Measurements from ENCODE around the gene LPIN3.

Gene LPIN3

DNA sequence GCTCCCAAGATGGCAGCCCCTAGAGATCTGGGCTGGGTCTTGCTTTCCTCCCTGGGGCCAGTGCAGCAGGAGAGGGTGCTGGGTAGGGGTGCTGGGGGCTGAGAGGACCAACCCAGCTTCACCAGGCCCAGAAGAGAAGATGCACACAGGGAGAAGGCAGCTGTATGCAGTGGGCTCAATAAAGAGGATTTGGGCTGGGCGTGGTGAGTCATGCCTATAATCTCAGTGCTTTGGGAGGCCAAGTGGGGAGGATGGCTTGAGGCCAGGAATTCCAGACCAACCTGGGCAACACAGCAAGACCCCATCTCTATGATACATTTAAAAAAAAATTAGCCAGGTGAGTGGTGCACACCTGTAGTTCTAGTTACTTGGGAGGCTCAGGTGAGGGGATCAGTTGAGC lies 51.7 kb downstream of the LPIN3 start:
- DNase-seq (ENCODE audit: low read depth in 3 of 3, low spot score in 1 of 3): no peak

DNA sequence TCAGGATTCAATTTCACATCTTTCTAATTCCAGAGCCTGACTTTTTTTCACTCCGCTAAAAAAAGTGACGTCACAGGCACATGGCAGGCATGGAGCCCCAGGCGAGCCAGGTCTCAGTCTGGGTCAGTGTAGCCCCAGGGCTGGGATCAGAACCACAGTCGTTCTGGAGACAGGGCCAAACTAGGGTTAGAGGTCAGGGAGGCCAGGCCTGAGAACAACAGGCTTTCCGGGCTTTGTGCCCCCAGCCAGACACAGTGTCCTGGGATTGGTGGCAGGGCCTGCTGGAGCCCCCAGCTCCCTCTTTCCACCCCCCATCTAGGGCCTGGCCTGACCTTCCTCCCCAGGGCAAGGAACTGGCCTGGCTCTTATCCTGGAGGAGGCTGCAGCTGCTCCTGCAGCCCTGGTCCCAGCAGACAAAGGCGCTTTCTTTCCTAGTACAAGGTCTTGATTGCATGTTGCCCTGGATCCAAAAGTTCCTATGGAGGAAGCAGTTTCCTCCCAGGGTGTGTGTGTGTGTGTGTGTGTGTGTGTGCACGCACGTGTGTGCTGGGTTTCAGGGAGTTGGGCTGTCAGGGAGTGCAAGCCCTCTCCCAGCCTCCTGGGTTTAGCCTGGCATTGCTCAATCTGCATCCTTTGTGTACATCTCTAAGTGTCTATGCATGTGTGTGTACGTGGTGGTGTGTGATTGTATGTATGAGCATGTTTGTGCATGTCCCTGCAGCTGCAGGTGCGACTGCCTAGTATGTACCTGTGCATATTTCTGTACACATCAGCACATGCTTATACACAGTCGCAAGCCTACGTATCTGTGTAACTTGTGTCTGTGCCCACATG lies 52.5 kb downstream of the LPIN3 start:
- no peak for DNase-seq (ENCODE audit: low read depth in 3 of 3, low spot score in 1 of 3)

DNA sequence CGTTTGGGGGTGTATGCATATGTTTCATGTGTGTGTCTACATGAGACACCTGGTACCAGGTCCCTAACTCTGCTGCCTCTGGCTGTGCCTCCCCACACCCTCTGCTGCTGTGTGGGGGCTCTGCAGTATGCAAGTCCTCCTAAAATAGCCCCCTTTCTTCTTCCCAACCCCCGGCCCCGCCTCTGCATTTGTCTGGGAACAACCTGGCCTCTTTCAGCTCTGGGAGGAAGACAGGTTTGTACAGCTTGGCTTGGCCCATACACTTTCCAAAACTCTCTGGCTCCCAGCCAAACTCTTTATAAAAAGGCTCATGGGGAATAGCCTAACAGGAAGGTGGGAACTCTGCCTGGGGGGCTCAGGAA lies 53.1 kb downstream of the LPIN3 start:
- DNase-seq (ENCODE audit: low read depth in 3 of 3, low spot score in 1 of 3): no peak

DNA sequence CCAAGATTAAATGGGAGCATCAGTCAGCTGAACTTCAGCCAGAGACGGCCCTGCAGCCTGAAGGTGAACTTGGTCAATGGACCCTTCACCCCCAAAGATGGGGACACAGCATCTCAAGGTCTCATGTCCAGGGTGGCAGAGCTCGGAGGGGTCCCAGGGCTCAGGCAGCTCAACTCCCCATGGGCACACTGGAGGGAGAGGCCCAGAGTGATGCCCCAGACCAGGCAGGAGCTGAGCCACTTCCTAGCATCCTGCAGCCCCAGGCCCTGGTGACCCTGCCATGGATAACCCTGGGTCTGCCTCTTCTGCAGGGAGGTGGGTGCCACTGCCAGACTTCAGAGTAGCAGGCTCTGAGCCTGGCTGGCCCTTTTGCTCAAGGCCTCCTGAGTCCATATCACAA lies 53.5 kb downstream of the LPIN3 start:
- no peak for DNase-seq (ENCODE audit: low read depth in 3 of 3, low spot score in 1 of 3)

DNA sequence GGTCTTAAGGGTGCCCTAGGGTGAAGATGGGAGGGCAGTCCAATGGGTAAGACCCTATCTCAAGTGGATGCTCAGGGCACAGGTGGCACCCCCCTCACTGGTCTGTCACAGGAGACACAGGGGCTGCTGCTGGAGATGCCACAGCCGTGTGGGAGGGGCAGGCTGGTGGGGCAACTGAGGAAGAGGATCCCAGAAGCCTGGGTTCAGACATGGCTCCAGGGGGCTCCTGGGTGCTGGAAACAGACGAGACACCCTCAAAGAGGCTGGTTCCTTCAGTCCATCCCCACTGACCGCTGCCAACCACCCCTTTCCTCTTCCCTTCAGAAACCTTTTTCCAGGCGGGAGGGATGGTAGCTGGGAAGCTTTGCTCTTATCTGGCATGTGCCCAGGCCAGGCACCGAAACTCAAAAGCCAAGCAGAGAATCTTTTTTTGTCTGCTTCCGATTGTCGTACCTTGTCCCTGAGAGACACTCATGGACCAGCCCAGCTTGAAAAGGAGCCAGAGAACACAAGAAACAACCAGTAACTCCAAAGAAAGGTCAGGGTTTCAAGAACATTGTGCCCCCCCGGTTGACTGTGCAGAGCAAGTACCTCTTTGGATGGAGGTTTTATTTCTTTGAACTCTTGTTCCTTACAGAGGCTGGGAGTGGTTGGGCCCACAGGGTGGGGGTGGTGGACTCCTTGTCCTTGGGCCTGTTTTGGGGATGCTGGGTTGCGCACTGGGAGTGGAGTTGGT lies 54.5 kb downstream of the LPIN3 start:
- DNase-seq (ENCODE audit: low read depth in 3 of 3, low spot score in 1 of 3): no peak

DNA sequence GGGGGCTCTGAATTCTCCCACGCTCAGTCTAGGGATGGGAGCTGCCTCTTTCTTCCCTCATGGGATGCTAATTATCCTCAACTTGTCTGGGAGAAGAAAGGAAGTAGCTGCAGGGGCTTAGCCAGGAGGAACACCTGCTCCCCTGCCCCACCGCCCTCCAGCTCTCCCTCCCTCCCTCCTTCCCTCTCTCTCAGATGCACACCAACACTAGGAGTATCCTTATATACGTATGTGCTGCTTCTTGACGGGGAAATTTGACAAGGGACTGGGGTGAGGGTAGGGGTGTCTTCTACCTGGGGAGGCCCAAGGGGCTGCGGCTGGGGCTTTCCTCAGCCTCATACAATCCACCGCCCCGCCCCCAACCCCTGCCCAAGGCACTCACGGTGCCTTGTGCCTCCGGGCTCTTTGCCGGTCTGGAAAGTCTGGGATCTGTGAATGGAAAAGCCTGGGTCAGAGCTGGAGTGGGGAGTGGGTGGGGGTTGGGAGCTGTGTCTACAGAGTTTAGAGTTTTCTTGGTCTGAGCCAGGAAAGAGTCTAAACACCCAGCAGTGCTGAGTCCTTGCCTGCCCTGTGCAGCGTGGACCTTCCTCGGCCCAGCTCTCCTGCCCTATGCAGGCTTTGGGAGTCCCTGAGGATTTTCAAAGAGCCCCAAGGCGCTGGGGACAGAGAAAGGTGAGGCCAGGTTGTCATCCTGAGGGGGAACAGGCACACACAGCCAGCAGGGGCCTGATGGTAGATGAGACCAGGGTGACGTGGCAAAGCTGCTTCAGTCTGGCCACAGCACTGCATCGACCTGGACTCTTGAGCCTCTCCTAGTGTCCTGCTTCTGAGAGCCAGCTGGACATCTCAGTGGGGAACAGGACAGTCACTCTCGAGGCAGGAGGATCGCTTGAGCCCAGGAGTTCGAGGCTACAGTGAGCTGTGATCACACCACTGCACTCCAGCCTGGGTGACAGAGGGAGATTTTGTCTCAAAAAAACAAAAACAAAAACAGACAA lies 55.3 kb downstream of the LPIN3 start:
- no peak for DNase-seq (ENCODE audit: low read depth in 3 of 3, low spot score in 1 of 3)

DNA sequence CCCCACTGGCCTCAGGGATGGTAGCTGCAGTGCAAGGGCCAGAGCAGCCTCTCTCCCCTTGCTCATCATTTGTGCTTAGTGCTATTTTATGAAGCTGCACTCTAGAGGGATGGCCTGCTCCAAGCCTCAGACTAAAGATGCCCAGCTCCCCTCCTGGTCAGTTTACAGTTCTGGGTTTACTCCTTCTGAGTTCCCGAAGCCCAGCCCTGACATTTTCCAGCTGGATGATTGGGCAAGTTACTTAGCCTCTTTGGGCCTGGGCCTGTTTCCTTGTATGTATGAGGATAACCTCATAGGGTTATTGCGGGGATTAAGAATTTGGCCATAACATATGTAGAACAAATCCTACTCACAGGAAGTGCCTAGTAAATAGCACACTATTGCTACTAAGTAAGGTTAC lies 57.8 kb downstream of the LPIN3 start:
- no peak for DNase-seq (ENCODE audit: low read depth in 3 of 3, low spot score in 1 of 3)

DNA sequence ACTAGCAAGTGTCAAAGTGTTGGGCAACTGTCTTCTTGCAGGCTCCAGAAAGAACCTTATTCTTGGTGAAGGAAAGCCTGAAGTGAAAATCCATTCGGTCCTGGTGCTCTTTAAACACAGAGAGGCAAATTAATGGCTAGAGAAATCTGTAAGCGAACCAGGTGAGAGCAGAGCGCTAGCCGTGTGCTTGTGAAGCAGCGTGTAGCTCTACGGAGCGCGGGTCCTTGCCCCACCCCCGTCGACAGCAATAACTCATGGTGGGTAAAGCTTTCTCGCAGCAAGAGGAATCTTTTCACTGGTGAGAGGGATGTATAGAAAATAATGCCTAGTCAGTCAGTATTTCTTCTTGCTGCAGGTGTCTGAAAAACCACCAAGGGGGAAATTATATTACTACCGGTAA lies 63.0 kb downstream of the LPIN3 start:
- DNase-seq (ENCODE audit: low read depth in 3 of 3, low spot score in 1 of 3): no peak

DNA sequence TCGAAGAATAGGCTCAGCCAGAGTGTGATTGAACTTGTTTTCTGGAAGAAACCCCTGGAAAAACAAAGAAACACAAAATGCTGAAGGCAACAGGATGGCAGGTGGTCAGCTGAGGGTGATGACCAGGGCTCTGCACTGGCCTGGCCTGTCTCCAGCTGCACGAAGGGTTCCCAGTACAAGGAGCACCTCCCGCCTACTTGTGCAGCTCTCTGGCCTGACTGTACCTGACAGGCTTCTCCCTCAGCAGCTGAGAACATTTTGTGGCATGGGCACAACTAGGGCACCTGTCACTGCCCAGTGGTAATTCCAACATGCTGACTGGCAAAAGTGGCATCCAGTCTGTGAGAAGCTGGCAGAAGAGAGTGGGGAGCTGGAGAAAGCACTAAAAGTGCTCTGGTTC lies 64.8 kb downstream of the LPIN3 start:
- no peak for DNase-seq (ENCODE audit: low read depth in 3 of 3, low spot score in 1 of 3)

DNA sequence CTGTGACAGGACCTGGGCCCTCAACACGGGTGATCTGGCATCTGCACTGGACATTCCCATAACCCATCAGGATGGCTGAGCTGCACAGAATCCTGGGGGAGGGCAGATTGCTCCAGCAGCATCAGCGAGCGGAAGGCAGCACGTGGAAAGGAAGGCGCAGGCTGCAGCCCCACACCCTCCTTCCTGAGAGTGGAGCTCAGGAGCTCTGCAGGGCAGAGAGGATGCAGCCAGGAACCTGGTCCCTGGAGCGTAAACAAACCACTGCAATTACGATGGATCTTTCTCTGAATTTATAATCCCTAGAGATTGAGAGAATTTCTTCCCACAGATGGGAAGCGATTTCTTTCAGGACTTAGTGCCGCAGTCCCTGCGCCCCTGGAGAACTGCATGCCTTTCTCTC lies 65.7 kb downstream of the LPIN3 start:
- no peak for DNase-seq (ENCODE audit: low read depth in 3 of 3, low spot score in 1 of 3)

DNA sequence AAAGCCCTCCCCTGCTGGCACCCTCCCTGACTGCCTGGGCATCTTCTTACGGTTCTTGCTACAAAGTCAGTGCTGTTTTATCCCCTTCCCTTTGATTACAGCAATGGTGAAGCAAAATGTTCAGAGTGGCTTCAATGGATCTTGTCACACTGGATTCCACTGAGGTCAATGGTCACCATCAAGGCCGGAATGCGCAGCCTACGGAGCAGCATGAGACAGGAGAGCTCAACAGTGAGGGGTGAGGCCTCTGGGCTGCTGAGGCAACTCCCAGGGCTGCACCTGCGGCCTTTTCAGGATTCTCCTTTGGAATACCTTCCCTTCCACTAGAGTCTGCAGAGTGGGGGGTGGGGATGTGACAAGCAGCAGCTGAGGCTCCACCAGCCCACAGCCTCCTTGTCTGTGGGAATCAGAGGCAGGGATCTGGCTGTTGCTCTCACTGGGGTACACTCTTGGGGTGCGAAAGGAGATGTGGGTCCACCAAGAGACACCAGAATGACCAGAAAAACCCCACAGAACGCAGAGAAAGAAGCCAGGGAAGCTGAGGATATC lies 66.3 kb downstream of the LPIN3 start:
- no peak for DNase-seq (ENCODE audit: low read depth in 3 of 3, low spot score in 1 of 3)

DNA sequence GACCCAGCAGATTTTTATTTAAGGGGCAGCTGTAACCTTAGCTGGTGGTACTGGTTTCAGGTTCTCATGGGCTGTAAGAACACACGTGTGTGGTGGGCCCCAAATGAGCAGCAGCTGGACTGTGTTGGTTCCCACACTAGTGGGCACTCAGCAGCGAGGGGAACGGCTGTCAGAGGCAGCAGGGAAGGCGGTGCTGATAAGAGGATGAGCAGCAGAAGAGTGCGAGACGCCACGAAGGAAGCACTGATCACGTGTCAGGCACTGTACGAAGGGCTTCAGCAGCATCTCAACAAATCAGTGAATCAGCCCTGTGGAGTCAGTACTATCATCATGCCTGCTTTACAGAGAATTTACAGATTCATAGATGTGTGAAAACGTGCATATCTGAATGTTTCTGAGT lies 67.0 kb downstream of the LPIN3 start:
- no peak for DNase-seq (ENCODE audit: low read depth in 3 of 3, low spot score in 1 of 3)

DNA sequence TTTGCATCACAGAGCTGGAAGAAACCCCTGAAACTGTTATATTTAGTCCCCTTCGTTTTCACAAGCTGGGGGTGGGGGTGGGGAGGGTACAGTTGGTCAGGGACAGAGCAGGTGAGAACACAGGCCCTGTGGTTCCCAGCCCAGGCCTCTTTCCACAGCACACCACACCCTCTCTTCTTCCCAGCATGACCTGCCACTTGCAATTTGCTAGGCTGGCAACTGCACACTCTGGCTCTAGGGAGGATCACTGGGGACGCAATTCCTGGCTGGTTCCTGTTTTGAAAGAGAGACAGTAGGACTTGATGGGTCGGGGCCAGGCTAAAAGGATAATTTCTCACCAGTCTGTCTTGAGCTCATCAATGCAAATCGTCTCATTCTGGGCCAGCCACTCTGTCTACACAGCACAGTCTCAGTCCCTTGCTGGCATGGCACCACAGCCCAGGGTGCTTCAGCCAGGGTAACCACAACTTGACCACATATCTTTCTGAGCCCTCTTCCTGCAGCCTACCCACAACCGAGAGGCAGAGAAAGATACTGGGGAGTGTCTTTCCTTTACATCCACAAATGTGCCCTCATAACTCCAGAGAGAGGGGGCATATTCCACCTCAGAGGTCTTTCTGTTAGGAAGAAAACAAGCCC lies 67.7 kb downstream of the LPIN3 start:
- no peak for DNase-seq (ENCODE audit: low read depth in 3 of 3, low spot score in 1 of 3)

DNA sequence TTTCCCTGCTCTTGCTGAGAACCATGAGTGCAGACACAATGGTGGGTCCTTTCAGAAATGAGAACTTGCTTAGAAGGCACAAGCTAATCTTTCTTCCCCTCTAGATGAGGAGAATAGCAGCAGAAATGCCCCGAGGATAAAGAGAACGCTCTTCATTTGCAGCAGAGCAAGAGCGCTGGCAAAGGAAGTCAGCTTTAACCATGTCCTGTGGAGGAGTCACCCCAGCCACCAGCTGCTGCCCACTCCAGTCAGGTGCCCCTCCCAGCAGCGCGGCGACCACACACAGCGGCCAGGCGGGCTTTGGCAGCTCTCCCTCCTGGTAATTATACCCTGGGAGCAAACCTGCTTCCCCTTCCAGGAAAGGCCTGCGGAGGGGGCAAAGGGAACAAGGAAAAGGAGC lies 68.4 kb downstream of the LPIN3 start:
- DNase-seq (ENCODE audit: low read depth in 3 of 3, low spot score in 1 of 3): no peak

Measured in stimulated activated CD4-positive, alpha-beta T cell treated with anti-CD3 and anti-CD28 coated beads, TNF-alpha, amount 100 ng/mL, for 1 hour (primary cell).